NOMO-1 treated with dmso at 0.1 percent for 144 hours (cell line): ENCODE results near the gene PARD3.
A peak's percentile ranks its signal among the peaks of the same experiment; 100 is the strongest.

ENCODE experiments used
- DNase-seq: peaks from one replicate; lab custom pipeline; 2025; ENCODE audit not compliant: unreplicated experiment; lab: John Stamatoyannopoulos, UW

The PARD3 gene

DNA sequence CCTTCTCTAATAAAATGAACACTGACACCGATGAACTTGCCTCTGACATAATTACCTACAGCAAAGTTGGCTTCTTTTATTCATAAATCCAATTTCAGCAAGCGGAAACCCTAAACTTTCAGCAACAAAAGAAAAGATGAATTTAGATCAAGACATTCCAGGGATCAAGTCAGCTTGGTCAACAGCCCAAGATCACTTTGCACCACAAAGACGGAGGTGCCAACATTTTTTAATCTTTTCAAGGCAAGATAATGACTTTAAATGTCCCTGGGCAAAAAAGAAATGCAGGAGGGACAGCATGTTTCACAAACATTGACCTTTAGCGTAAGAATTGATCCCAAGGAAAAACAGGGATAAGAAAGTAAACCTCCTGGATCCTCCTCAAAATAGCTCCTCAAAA lies 636.9 kb downstream of the PARD3 start:
- no peak for DNase-seq

- no peak for DNase-seq
Measured at GRCh38 chr10:34177445-34177844, 637.7 kb downstream of the PARD3 start.

DNA sequence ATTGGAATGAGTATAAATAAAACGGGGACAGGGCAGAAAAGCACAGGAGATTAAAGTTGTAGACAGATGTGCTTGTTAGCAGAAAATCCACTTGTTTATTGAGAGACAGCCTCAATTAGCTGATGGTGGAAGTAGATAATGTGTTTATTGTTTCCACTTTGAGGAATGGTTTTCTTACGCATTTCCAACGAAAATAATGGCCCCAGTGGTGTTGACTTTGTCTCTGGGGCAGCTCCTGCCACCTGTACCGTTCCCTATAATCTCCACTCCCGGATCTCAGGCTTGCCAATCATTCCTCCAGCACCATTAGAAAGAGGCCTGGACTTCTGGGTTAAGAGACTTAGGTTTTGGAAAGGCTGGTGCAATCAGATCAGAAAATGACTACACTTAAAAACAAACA lies 638.7 kb downstream of the PARD3 start:
- no peak for DNase-seq

DNA sequence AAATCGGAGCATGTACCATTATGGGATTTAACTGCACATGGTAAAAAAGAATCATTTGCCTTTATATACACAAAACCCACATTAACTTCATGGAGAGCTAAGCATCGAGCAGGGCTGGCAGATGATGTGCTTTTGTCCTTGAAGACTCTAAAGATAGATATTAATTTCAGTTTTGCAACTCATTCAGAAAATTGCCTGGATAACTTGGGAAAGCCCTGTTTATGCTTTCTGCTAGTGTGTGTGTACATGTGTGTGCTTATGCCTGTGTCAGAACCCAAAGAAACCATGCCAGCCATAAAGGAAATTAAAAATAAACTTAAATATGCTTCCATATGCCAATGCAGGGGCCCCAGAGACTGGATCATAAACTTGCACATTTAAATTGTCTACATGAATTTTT lies 640.0 kb downstream of the PARD3 start:
- no peak for DNase-seq

DNA sequence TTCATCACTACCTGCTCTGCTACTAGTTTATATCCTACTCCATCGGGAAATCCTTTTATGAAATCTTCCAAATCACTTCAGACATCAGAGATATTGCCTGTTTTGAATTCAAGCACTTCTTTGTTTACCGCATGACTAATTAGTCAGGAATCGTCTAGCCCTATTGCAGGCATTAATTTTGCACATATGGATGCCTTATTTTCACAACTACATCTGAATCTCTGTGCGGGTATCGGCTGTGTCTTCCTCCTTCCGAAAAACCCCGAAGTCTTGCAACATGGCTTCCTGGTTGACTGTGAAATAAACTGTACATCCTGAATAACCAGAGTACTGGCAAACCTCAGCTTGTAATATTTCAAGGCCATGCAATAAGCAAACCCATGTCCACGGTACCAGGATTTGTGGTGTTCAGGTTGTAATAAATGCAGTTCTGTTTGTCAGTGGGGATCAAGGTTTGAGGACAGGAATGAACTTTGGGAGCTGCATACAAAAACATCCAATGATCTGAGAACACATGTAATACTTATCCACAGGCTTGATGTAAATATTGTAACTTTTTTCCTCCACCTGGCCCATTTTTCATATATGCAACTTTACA lies 642.1 kb downstream of the PARD3 start:
- DNase-seq = peak; percentile 52

DNA sequence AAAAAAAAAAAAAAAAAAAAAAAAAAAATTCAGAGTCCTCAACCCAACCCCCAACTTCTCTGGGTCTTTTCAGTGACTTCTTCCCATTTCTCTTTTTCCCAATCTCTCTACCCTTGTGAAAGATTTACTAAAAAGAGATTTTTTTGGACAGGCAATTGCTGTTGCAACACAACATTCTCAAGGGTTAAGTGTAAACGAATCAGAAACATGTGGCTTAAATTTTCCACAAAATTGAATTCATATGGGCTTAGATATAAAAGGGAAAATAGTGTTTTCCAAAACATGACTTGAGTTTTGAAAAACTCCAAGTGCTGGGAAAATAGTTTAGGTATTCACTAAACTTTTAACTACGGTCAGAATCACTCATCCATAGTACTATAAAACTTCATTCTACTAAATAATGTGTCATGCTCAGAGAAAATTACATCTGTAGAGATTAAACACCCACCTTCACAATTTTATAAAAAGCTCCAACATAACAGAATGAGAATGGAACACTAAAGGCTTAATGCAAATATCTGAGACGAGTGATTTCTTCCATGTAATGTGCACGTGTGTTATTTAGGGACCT lies 643.1 kb downstream of the PARD3 start:
- no peak for DNase-seq

- no peak for DNase-seq
Measured at GRCh38 chr10:34169677-34170076, 645.4 kb downstream of the PARD3 start.

DNA sequence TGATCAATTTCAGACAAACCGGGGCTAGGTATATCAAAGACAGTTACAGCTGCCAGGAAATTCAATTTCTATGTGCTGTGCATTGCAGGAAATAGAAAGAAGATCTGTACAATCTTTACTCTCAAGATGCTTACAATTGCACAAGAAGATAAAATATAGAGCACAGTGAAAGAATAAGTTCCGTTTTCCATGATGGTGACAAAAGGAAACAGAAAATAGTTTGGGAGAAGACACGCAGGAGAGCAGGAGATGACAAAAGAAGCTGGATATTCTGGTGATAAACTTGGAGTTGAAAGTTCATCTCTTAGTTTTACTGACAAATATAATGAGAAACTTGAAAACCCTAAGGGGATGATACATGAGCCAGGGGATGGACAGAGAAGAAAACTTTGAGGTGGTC lies 646.0 kb downstream of the PARD3 start:
- no peak for DNase-seq

DNA sequence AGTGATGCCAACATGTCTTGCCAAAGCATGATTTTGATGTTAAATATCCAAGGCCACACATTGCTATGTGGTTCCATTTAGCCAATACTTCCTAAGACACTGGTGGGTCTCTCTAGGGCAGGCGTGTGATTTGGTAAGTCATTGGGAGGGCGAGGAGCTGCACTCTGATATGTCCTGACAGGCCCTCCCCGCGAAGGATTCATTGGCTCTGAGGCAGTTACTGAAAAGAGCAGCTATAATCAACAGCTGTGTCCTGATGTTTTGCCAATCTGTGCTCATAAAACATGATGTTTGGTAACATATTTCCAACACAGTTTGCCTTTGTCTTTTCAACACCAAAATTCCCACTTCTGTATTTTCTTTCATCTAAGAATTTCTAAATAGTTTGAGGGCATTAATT lies 646.7 kb downstream of the PARD3 start:
- DNase-seq = no peak

DNA sequence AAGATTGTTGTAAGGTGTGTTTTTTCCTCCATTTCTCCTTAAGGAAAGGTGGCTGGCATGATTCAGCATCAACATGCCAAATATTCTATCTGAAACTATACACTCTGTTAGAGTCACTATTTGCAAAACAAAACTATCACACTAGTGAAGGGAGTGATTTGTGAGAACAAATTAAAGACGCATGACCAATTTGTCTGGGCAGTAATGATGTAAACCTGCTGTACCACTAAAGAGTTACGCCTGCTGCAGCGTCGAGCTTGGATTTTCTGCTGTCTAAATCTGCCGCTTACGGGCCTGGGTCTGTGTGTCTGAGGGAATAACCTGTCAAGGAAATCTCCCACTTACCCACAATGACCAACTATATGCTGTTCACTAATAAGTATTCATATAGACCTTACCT lies 648.3 kb downstream of the PARD3 start:
- no peak for DNase-seq

- DNase-seq = no peak
Measured at GRCh38 chr10:34166354-34166753, 648.7 kb downstream of the PARD3 start.

GRCh38 chr10:34164029-34164428 lies 651.1 kb downstream of the PARD3 start:
- DNase-seq = no peak

GRCh38 chr10:34163075-34163905 lies 651.8 kb downstream of the PARD3 start:
- DNase-seq = no peak

DNA sequence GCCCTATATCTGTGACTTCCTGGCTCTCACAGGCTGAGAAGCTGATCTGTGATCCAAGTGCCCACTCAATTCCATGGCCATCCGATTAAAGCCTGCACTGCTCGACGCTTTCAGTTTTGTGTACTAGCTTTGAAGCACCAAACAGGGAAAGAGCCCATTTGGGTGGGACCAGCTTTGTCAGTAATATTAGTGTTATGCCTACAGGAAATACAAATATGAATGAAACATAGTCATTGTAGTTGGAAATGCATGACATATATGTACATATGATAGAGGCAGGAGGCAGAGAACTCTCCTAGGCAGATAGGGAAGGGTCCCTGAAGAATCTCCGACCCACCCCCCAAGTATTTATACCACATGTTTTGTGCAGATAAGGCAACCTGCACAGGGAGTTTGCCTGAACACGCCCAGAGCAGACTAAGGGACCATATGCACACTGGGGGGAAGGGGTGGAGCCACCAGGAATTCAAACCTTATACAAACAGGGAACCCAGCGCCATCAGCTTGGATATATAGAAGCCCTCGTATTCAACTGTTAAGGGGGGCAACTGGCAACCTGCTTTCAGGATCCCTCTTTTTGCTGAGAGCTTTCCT lies 653.2 kb downstream of the PARD3 start:
- no peak for DNase-seq

DNA sequence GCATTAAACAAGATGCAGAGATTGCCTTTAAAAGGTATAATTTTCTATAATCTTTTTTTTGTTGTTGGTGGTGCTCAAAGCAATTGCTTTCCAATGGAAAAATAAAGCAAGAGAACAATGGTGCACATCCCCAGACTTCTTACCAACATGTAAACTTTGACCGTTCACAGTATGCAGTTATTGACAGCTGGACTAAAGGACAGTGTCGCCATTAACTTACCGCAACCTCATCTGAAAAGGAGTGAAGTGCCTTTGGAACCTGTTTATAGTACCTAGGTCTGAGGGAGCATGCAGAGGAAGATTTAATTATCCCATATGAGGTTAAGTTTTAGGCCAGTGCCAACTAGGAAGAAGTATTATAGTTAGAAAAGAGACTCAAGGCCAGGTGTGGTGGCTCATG lies 654.5 kb downstream of the PARD3 start:
- no peak for DNase-seq

DNA sequence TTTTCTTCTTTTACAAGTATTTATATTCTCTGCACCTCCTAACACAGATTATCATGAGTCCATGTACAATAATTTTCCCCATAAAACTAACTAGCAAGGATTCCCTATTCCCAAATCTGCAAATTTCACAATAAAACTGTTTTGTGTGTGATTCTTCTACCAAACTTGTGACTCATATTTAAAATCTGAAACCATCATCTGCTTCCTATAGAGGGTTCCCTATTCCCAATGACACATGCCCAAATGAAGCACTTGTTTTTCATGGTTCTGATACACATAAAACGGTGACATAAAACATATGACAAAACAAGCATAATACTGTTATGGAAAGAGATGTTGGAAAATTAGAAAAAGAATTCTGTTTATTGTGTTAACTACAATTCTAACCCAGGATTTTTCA lies 657.6 kb downstream of the PARD3 start:
- no peak for DNase-seq

DNA sequence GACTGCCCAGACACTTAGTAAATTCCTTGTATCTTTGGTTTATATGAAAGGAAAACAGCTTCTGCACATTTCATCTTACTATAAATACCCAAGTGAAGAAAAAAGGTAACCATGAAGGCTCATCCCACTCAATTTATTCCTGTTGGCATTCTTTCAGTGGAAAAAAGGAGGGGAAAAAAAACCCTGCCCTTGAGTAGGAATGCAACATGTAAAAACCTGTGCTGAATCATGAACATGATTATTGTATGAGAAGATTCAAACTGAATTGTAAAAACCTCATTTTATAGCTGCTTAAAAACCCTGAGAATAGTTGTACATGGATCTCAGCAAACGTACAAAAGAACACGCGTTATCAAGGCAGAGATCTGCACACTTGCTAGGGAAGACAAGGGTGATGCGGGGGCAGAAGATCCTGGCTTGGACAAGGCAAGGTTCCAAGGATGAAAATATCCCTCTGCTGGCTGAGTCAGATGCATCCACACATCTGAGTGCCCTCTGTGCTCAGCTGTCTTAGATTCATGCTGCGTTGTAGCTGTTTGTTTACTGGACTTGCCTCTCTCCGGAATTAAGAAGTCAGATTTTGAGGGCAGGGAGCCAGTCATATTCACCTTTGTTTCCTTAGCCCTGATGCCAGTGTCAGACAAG lies 658.2 kb downstream of the PARD3 start:
- no peak for DNase-seq

DNA sequence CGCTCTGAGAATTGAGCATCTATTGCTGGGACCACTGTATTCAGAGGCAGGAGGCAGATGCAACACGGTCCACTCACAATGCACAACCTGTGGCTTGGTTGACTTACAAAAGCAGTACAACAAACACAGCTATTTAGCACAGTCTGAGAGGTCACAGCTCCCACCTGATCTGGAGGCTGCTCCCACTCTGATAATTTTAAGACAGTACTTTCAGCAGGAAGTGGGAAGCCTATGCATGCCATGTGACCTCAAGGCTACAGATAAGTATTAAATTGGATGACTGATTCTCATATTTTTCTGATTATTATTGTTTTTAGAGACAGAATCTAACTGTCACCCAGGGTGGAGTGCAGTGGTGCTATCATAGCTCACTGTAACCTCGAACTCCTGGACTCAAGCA lies 659.3 kb downstream of the PARD3 start:
- DNase-seq = no peak

DNA sequence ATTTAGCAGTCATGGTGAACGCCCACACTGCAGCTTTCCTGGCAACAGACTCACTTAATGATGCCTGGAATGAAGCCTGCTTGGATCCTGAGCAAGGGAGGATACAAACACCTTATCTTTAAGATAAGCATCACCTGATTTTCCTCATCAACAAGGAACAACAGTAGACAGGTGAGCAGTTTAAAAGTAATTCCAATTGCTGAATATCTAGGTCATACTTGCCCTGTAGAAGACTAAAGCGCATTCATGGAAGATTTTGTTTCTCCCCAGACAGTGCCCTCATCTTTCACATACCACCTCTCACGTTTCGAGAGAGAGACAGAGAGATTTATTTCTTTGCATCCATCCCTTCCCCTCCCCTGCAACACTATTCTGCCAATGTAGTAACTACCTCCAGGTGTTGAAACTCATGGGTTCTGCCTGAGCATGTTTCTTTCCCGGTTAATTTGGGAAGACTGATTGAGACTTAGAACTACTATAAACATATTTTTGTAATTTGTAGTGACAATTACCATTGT lies 660.7 kb downstream of the PARD3 start:
- no peak for DNase-seq

DNA sequence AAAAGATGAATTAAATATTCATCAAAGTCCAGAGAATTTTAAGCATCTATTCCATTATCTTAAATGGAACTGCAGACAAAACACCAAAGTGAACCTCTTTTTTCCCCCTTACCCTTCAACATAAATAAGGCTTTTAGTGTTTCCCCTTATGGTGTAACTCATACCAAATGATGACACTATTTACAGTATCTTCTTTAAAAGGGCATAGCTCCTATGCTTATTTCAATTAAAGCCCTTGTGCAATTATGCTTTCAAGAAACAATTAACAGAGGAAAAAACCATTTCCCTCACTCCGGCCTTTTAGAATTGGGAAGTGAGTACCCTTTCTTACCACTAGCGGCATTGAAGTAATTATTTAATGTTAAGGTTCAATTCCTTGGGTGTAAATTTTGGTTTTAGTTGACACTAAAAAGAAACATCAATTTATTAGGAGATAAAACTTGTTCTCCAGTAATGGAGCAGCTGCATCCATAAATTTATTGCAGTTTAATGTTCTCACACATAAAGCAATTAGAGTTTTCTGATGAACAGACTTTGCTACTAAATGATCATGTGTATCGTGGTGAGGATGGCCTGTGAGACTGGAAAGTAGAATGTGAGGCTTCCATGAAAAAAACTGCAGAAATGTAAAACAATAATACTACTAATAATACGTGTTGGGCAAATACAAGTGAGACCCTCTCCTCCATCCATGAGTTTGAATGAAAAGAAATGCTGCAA lies 661.3 kb downstream of the PARD3 start:
- DNase-seq = peak; percentile 2

DNA sequence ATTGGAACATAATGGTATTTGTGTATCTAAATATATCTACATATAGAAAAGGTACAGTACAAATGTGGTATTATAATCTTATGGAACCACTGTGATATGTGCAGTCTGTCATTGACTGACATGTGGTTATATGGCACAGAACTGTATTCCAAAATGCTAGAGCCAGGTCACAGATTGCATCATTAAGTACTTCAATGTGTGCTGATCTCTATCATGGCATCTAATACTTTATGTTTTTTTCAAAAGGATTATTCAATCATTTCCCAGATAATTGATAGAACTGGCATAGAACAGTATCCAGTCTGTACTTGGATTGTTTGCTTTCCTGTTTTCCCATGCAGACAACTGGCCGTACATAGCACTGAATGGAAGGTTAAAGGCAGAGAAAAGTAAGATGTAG lies 662.7 kb downstream of the PARD3 start:
- DNase-seq = no peak
